COLO668 (cell line): Measurements from ENCODE around the gene LYSMD1.
A peak's percentile ranks its signal among the peaks of the same experiment; 100 is the strongest.

ENCODE experiments used
- DNase-seq: peaks from one replicate; lab custom pipeline; 2025; ENCODE audit not compliant: unreplicated experiment; lab: John Stamatoyannopoulos, UW

Gene LYSMD1

DNA sequence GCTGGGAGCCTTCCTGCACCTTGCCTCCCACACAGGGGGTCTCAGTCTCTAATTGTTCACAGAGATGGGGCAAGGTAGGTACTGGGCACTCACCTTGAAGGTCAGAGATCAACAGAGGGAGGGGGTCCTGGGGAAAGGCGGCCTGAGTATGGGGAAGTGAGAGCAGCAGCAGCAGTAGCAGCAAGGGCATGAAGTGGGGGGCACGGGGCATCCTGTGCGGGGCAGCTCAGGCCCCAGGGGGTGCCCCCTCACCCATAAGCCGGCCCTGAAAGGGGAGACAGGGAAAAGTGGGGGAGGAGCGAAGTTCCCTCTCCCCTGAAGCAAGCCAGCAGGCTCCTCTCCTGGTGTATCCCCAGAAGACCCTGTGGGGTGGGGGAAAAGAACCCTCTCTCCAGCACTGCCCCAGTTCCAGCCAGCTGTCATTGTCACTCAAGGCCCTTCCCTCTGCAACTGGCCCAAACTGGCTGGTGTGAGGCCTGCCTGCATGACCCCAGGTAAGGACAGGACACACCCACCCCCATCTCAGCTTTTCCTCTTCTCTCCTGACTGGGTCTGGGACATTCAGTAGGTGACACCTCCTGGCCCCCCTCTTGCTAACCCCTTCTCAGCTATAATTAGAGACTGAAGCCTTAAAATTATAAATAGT is 23.2 kb downstream of the LYSMD1 start:
- DNase-seq, result no peak

DNA sequence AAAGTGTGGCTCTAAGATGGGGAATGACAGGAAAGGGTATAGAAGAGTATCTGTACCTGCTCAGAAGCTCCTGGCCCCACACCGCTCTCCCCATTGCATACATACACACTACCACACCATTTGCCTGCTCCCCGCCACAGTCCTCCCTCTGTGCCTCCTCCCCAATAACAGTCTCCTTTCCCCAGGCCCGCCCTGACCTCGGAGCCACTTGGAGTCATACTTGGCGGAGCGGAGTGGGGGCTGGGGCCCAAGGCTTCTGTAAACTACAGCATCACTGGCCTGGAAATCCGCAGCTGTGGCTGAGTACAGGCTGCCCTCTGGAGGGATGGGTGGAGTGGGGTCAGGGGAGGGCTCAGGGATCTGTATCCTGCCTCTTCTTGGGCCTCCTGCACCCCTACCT is 27.9 kb downstream of the LYSMD1 start:
- DNase-seq, result no peak

DNA sequence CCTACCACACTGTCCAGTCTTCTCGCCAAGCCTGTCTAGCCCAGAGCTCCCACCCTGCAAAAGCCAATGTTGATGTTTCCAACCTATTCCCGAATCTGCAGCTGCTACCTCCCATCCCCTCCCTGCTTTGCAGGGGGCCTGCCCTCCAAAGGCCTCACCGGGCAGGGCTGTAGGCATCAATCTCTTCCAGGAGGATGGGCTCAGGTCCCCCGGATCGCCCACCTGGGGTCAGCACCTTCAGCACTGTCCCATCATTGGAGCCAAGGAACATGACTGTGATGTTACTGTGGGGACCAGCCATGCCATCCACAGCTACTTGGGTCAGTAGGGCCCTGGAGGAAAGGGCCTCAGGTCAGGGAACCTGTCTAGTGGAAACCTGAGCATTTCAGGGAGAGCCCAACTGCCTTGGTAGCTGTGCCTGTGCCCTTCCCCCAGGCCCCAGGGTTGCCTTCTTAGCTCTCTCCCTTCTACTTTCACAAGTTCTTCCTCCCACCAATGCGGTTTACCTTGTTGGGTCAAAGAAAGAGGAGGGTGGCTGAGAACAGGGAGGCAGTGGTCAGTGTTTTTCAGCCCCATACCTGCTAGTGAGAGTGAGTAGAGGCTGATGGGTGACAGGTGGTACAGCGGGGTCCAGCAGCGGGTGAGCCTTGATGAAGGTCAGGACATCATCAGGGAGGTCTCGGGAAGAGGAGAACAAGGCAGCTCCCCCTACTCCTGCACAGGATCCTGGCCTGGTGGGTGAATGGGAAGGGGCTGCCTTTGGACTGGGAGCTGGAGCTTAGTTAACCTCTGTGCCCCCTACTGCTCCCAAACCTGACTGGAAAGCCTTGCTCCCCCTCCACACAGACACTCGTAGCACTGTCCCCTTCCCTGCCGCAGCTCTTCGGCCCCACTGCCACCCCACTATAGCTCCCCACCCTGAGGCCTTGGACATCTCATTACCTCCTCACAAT is 30.0 kb downstream of the LYSMD1 start:
- no peak for DNase-seq

DNA sequence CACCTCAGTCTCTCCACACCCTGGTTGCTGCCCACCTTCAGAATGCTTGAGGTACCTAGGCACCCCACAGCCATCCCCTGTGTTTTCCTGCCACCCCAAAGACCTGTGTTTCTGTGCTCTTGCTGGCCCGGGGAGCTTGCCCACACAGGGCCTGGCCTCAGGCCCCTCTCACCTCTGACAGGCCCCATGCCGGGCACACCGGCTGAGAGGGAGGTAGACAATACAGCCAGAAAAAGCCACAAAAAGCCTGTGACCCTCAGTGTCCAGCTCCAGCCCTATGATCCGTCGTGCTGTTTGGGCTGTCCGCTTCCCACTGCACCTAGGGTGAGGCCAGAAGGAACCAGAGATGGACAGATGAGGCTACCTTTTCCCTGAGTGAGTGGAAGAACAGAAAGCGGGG is 30.7 kb downstream of the LYSMD1 start:
- DNase-seq, result no peak

DNA sequence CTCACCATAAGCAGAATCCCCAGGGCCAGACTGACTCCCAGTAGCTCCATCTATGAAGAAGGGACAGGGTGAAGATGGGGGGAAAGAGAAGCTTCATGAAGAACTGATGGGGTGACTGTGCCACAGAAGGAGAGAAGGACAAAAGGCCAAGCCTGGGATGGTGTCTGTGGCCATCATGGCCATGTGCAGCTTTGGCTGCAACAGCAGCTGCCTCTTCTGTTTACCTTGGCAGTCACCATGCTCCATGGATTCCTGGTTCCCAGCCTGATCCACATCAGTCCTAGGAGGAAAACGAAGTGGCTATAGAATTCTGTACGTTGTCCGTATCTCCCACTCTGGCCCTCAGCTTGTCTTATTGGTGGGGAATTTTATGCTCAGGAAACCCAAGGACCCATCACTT is 31.3 kb downstream of the LYSMD1 start:
- peak; percentile 24 for DNase-seq

DNA sequence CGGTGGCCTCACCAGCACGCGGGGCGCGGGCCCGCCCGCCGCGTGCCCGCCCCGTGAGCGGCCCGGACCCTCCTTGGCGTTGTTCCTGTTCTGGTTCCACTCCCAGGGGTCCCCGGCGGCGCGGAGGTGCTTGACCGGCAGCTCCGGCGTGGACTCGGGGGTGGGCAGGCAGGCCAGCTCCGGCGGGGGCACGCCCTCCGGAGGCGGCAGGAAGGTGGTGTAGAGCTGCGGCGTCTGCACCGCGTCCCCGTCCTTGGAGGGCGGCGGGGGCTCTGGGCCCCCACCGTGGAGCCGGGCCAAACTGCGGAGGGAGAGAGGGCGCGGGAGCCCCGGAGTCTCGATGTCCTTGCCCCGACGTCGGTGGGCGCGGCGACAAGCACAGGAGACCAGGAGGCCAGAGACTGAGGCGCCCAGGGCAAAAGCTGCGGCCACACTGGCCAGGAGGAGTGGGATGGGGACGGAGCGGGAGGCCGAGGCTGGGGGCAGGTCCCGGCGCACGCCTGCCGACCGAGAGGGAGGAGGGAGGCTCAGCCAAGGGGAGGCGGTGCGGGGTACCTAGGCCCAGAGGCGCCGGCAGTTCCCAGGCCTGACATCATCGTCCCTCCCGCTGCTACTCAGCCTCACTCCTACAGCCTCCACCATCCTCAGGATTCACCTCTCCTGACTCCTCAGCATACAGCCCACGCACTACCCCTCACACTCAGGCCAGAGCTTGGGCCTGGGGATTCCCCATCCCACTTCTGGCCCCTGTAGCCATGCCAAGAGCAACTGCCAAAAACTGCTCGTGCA is 32.5 kb downstream of the LYSMD1 start:
- no peak for DNase-seq

DNA sequence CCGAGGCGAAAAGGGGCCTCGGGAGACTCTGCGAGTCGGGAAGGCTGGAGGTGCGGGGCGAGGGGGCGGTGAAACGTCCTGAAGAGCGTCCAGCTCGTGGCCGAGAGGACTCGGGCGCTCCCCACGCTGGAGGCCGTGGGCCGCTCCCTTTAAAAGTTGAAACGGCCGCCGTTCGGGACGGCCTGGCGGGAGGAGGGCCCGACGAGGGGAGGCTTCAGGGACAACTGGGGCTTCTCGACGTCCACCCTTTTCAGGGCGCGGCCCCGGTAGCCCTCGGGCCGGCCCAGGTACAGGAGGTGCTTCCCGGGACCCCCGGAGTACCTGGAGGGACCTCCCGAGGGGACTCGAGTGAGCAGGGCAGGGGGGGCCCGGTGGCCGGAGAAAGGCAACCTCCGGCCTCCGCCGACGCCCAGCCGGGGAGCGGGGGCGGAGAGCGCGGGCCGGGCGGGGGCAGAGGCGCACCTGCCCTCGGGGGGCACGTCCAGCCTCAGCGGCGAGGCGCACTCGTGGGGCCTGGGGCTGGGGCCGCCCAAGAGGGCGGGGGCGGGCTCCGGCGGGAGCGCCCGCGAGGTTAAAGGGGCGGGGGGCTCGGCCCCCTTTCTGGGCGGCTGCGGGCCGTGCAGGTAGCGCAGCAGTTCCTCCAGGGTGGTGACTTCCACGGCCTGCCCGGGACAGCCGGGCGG is 33.2 kb downstream of the LYSMD1 start:
- DNase-seq, result no peak

DNA sequence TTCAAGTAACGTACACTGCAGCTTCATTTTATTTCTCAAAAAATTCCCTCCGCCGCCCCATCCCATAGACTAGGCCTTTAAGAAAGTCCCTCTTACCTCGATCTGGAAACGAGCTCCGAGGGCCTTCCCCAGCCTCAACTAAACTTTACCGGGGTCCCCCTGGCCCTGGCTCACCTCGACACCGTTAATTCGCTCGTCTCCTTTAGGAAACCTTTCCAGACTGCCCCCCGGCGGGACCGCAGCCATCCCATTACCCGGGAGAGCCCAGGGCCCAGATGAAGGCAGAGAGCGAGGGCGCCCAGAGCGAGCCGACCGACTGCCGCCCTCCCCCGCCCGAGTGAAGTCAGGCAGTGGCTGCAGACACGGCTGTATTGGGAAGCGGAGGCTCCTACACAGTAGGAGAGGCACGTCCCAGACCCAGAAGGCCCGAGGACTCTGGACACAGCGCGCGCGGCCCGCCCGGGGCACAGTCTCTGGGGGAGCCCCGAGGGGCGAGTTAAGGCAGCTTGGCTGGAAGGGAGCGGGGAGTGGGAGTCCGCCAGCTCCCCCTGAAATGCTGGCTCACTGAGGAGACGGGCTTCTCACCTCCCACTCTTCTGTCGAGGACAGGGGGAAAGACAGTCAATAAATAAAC is 33.9 kb downstream of the LYSMD1 start:
- DNase-seq, result peak; percentile 58

DNA sequence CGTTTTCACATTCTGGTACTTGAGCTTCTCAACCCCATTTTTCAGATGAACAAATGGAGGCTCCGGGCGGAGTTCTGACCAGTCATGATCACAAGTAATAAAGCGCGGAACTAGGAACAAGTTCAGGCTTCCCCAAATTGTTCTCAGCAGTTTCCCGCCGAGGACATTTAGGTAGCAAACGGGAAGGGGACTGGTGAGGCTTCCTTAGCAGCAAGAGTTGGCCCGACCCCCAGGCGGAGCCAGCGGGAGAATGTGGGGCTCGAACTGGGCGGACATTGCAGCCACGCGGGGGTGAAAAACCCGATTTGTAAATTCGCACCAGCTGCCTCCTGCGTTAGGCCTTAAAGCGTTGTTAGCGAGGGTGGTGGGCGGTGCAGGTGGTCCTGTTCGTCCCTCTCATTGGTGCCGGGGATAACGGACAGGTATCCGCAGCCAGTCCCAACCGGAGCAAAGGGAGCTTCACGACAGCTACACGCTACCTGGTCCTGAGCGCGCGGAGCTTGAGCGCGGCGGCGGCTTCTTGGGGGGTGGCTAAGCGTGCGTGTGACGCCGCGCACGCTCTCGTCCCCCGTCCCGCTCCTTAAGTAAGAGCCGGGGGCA is 34.6 kb downstream of the LYSMD1 start:
- peak; percentile 89 for DNase-seq

DNA sequence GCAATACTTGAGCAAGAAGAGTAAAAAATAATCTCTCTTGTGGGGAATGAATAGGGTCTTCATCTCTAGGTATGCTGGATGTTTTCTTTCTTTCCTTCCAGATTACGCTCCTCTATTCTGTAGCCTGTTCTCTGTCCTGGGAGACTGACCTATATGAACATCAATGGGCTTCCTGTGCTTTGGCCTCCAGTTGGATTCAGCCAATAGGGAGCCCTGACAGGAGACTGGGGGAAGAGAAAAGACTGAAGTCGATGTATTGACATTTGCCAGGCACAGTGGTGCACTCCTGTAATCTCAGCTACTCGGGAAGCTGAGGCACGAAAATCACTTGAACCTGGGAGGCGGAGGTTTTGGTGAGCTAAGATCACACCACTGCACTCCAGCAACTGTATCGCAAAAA is 36.9 kb downstream of the LYSMD1 start:
- no peak for DNase-seq

DNA sequence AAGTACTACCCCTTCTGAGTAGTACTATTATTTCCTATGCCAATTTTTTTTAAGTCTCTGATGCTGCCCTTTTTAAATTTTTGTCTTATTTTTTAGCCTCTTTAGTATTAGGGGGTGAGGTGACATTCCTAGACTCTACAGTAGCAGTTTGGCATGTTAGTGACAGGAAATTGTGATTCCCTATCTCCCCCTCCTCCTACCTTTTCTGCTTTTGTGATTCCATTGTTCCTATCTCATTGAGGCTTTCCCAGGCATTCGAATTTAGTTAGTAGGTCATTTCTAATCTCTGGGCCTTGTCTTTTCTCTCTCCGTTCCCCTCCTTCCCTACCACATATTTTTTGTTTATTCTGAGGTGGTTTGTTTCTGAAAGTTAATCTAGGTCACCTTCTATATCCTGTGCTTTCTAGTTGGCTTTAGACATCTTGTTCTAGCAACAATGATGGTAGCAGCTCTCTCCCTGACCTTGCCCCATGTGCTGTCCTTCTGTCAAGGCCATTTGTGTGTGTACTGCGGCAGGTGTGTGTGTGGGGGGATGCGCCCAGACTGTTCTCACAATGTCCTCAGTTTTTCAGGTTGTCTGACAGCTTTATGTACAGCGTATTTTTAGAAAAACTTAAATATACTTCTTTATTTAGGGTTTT is 40.8 kb downstream of the LYSMD1 start:
- DNase-seq, result no peak

DNA sequence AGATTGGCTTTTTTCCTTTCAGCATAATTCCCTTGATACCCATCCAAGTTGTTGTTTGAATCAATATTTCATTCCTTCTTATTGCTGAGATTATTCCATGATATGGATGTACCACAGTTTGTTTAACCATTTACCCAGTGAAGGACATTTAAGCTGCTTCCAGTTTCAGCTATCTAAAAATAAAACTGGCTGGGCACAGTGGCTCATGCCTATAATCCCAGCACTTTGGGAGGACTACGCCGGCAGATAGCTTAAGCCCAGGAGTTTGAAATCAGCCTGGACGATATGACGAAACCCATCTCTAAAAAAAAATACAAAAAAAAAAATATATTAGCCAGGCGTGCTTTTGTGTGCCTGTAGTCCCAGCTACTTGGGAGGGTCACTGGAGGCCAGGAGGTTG is 51.8 kb downstream of the LYSMD1 start:
- DNase-seq, result no peak
